HepG2 (cell line): ENCODE results near the gene SOBP. TPM values are rescaled to one million over a fixed set of nuclear protein-coding genes. Genes with fewer than 3 reads are reported as not detected.
"Not testable (repeated sequence)": the region's sequence is repeated elsewhere in the genome, so short reads cannot be mapped to it uniquely, and the experiment has no call there.

ENCODE experiments used
- ATAC-seq: fragments of 200-7000 bp; cut with Tn5 transposase; 3 replicates; pipeline ENCODE4 v1.9.1; 2020; ENCODE audit warnings: mild to moderate bottlenecking, moderate library complexity
- BruUV-seq: library from RNA; stranded (reverse); fragments of 400-500 nt; replicated peaks from 2 replicates; lab custom pipeline; 2021; lab: Mats Ljungman, UMichigan
- CTCF ChIA-PET: fragments of 300-600 bp; formaldehyde crosslinking; extraction: SDS; loops from one replicate; lab custom pipeline; 2021; ENCODE audit warnings: low total read pairs, inconsistent platforms, low intra/inter-chr PET ratio; lab: Yijun Ruan, JAX
- POLR2A ChIA-PET: fragments of 350-600 bp; sonication (Branson Sonifier 250); formaldehyde crosslinking; loops from one replicate; lab custom pipeline; 2020; ENCODE audit warnings: antibody characterized with exemption, inconsistent platforms; lab: Yijun Ruan, JAX
- DNase-seq: peaks from one replicate; pipeline ENCODE4 v3.0.0-alpha.2; 2015; ENCODE audit warnings: low spot score
- FAIRE-seq: peaks from 3 replicates; lab custom pipeline; 2011; peaks lifted over from hg19 to GRCh38; lab: Jason Lieb, UNC
- H2AFZ ChIP-seq: one replicate; pipeline ENCODE4 v1.6.1; 2011; ENCODE audit warnings: low read length, inconsistent platforms
- H3K27ac ChIP-seq: fragments of 300-600 bp; 3 replicates; pipeline ENCODE4 v1.8.0; 2011; ENCODE audit warnings: mixed run types, mild to moderate bottlenecking, mixed read lengths, low read length, inconsistent platforms; ENCODE audit not compliant: insufficient read depth; ENCODE audit errors: extremely low read length
- H3K27me3 ChIP-seq, 2 experiments: fragments of 200-600 bp in 1 of 2; 2 replicates in 1 of 2; 3 replicates in 1 of 2; pipeline versions ENCODE4 v1.6.0 to v1.8.0; 2011; ENCODE audit warnings: low read length in 2 of 2, mild to moderate bottlenecking in 2 of 2, moderate library complexity in 2 of 2, inconsistent platforms in 1 of 2; ENCODE audit not compliant: insufficient read depth in 2 of 2, control insufficient read depth in 1 of 2
- H3K36me3 ChIP-seq, 2 experiments: fragments of 200-600 bp in 1 of 2; replicated peaks in 1 of 2; 2 replicates in 1 of 2; 3 replicates in 1 of 2; pipeline versions ENCODE4 v1.5.1 to v1.8.0; 2011; ENCODE audit warnings: low read length in 2 of 2, inconsistent platforms in 1 of 2; ENCODE audit not compliant: insufficient read depth in 2 of 2, control insufficient read depth in 1 of 2
- H3K4me1 ChIP-seq: 2 replicates; pipeline ENCODE4 v1.5.1; 2012; ENCODE audit warnings: low read length, inconsistent platforms; ENCODE audit not compliant: insufficient read depth
- H3K4me2 ChIP-seq: 2 replicates; pipeline ENCODE4 v1.6.0; 2011; ENCODE audit warnings: low read depth, low read length, inconsistent platforms
- H3K4me3 ChIP-seq, 3 experiments: fragments of 200-600 bp in 1 of 3; sonication (generic), shearing (Covaris generic) in 1 of 3; replicated peaks in 1 of 3; 2 replicates each; pipeline ENCODE4 v1.5.1; 2011 to 2016; ENCODE audit warnings: low read length in 3 of 3, inconsistent platforms in 2 of 3, low read depth in 2 of 3, mild to moderate bottlenecking in 2 of 3, control low read depth in 1 of 3, mixed read lengths in 1 of 3; ENCODE audit not compliant: insufficient read depth in 1 of 3
- H3K79me2 ChIP-seq: one replicate; pipeline ENCODE4 v1.6.1; 2011; ENCODE audit warnings: low read length, inconsistent platforms; ENCODE audit not compliant: insufficient read depth
- H3K9ac ChIP-seq: 2 replicates; pipeline ENCODE4 v1.6.0; 2011; ENCODE audit warnings: mild to moderate bottlenecking, low read depth, low read length, inconsistent platforms; ENCODE audit not compliant: insufficient read depth
- H3K9me3 ChIP-seq: 2 replicates; pipeline ENCODE4 v1.5.1; 2012; ENCODE audit warnings: mild to moderate bottlenecking, low read length
- H4K20me1 ChIP-seq: 2 replicates; pipeline ENCODE4 v1.6.0; 2011; ENCODE audit warnings: inconsistent platforms, mild to moderate bottlenecking, low read length, moderate library complexity; ENCODE audit not compliant: insufficient read depth
- WGBS: methylation state at CpG from one replicate; pipeline ENCODE4 v1.1.6; 2017; ENCODE audit warnings: low lambda C conversion rate; 5-methylcytosine and 5-hydroxymethylcytosine counted together
- in situ Hi-C: cut with HindIII; loops from 2 replicates; pipeline ENCODE4 v1.10.0; 2017; ENCODE audit warnings: low pct_unique_long_range_greater_than_20kb; ENCODE audit not compliant: extremely low pct_ligation_motif_present
- intact Hi-C: fragments of 100-400 bp; cut with micrococcal nuclease; formaldehyde crosslinking; loops from one replicate; pipeline ENCODE4 v1.10.0; 2022; ENCODE audit not compliant: unreplicated experiment
- polyA plus RNA-seq, 8 experiments: library from polyadenylated mRNA; depleted of rRNA in 3 of 8; stranded (reverse) in 7 of 8; unstranded in 1 of 8; fragments of >200 nt; fragmentation: Illumina TruSeq in 4 of 8; extraction: Trizol in 4 of 8; gene quantifications; 2 replicates each; pipeline versions ENCODE4 v1.2.1 to v1.2.3, GENCODE V29; 2011 to 2016; ENCODE audit warnings: low read depth in 4 of 8, missing spikeins in 1 of 8, mixed read lengths in 1 of 8; ENCODE audit not compliant: insufficient read depth in 1 of 8
- total RNA-seq, 5 experiments: library from RNA; depleted of rRNA; stranded (reverse); fragments of >200 nt; fragmentation: Illumina TruSeq; extraction: Trizol; gene quantifications; 2 replicates each; pipeline ENCODE4 v1.2.3, GENCODE V29; 2016; ENCODE audit warnings: low read depth in 1 of 5
- TF ChIP-seq, protein P1 (sequence below): sonication (generic); formaldehyde crosslinking; IDR thresholded peaks from 2 replicates; pipeline ENCODE4 v1.5.0; 2020; ENCODE audit warnings: mild to moderate bottlenecking, low read depth, missing genetic modification reagents, borderline replicate concordance

SOBP gene
- total and polyA plus RNA-seq, 2 of the 13 experiments (the other 11 are each of a cell fraction or from before 2014, with no cell fraction given), result 1.5 to 6.9 TPM

DNA sequence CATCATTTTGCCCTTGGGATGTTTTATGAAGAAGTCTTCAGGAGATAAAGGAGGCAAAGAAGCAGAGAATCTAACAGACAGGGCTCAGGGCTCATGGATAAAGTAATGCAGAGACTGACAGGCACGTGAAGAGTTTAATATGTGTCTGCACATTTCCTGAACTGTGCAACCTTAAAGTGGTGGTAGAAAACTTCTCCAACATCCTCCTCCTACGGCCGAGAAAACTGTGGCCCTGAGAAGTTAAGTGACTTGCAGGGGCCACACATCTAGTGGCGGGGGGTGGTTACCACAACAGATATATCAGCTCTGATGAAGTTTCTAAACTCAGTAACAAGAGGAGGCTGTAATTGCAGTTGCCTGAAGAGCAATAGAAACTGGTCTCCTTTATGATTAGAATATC lies 61.0 kb downstream of the SOBP start:
- Histone ChIP-seq H3K4me1 (no peaks in the 10 kb centered on the region), H2AFZ (no peak overlapping the region), H3K9ac (no peak overlapping the region), H3K9me3 (no peaks in the 10 kb centered on the region), H3K79me2 (no peaks in the 10 kb centered on the region), H3K27me3 (no peaks in the 10 kb centered on the region; a peak in 1 of 5 replicates), H3K36me3 (peaks cover 6 to 22% of the 10 kb centered on the region in 2 experiments; a peak in 4 of 5 replicates), H3K4me3 (no peak overlapping the region), H3K4me2 (no peak overlapping the region), H4K20me1 (no peaks in the 10 kb centered on the region), H3K27ac (no peak overlapping the region)
- TF ChIP-seq, protein P1, sequence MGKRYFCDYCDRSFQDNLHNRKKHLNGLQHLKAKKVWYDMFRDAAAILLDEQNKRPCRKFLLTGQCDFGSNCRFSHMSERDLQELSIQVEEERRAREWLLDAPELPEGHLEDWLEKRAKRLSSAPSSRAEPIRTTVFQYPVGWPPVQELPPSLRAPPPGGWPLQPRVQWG (CRISPR knock-in tag), result no peak
- WGBS, result 97% methylated on average over 4 of the region's 4 CpGs
- in situ Hi-C loops (no loop called here), intact Hi-C loops (no loop called here)
- DNase-seq (no peak), FAIRE-seq (no peak), ATAC-seq (no peak)
- ChIA-PET CTCF (no interaction called here), POLR2A (no interaction called here)
- BruUV-seq, result no TSS peak

GRCh38 chr6:107553121-107553520 lies 63.2 kb downstream of the SOBP start:
- CTCF ChIA-PET, intact Hi-C loops, H3K4me2 ChIP-seq, BruUV-seq, H4K20me1 ChIP-seq, H3K9me3 ChIP-seq, H3K27ac ChIP-seq, FAIRE-seq, H2AFZ ChIP-seq, DNase-seq, in situ Hi-C loops, H3K4me3 ChIP-seq, H3K27me3 ChIP-seq, H3K9ac ChIP-seq, H3K79me2 ChIP-seq, H3K4me1 ChIP-seq, ATAC-seq: not testable (repeated sequence)
- peaks cover 9 to 28% of the 10 kb centered on the region in 2 experiments for H3K36me3 ChIP-seq
- POLR2A ChIA-PET, result interaction anchor here (1.3 to 2.8 kb wide), 2 partner anchors 13 to 60 kb away, joined by 3 to 11 read pairs; no protein-coding TSS in a partner anchor
- 98% methylated on average over 6 of the region's 6 CpGs for WGBS
